ENCODE measurements around the gene PLB1.

Gene PLB1

DNA sequence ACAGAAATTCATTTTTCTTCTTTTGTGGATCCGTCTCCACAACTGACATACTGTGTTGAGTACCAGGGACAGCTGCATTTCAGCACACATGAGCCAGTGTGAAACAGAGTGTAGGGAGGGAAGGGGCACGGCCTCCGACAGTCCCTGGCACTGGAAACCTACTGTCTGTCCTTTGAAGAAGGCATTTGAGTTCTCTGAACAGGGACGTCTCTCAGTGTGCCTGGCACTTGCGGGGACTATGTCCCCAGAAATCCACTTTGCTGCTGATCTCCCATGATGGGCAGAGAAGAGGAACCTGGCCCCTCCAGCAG is 48.1 kb downstream of the PLB1 start:
- TF ChIP-seq, protein P1, sequence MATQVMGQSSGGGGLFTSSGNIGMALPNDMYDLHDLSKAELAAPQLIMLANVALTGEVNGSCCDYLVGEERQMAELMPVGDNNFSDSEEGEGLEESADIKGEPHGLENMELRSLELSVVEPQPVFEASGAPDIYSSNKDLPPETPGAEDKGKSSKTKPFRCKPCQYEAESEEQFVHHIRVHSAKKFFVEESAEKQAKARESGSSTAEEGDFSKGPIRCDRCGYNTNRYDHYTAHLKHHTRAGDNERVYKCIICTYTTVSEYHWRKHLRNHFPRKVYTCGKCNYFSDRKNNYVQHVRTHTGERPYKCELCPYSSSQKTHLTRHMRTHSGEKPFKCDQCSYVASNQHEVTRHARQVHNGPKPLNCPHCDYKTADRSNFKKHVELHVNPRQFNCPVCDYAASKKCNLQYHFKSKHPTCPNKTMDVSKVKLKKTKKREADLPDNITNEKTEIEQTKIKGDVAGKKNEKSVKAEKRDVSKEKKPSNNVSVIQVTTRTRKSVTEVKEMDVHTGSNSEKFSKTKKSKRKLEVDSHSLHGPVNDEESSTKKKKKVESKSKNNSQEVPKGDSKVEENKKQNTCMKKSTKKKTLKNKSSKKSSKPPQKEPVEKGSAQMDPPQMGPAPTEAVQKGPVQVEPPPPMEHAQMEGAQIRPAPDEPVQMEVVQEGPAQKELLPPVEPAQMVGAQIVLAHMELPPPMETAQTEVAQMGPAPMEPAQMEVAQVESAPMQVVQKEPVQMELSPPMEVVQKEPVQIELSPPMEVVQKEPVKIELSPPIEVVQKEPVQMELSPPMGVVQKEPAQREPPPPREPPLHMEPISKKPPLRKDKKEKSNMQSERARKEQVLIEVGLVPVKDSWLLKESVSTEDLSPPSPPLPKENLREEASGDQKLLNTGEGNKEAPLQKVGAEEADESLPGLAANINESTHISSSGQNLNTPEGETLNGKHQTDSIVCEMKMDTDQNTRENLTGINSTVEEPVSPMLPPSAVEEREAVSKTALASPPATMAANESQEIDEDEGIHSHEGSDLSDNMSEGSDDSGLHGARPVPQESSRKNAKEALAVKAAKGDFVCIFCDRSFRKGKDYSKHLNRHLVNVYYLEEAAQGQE (IDR thresholded peaks at IDR 0.05; ENCODE audit: low read depth): peak; percentile 49; the same call in 1 of the 2 replicates
- TF ChIP-seq EGR1 (IDR thresholded peaks at IDR 0.05): no peak

DNA sequence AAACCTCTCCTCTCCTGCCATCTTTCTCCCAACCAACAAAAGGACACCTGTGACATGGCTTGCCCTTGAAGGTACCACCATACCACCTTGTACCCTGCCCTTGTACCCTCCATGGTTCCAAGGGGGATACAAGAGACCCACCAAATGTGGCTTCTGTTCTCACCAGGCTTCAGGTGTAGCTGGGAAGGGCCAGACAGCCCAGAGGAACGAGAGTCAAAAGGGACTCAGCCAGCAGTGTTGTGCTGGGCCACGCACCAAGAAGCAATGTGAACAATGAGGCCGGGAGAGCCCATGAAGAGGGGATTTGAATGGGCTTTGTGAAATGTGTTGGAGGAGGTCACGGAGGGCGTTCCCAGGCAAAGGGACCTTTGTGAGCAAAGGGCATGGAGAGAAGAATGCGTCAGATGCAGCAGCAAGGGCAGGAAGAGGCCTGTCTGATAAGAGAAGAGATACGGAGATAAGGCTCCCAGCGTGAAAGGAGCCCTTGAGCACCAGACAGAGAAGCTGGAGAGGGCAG is 48.6 kb downstream of the PLB1 start:
- TF ChIP-seq NFIC (IDR thresholded peaks at IDR 0.05) (no peak), FOXM1 (IDR thresholded peaks at IDR 0.05; ENCODE audit: borderline replicate concordance, low read depth) (no peak), YY1 (IDR thresholded peaks at IDR 0.05; ENCODE audit: low read depth) (no peak), EP300 (IDR thresholded peaks at IDR 0.05; ENCODE audit: borderline replicate concordance) (no peak), ZBTB7A (IDR thresholded peaks at IDR 0.05; ENCODE audit: low read depth) (no peak), EGR1 (IDR thresholded peaks at IDR 0.05) (no peak), TCF12 (IDR thresholded peaks at IDR 0.05; ENCODE audit: low read depth) (no peak), CEBPB (IDR thresholded peaks at IDR 0.05) (no peak), TEAD4 (IDR thresholded peaks at IDR 0.05) (no peak), CREB1 (IDR thresholded peaks at IDR 0.05; ENCODE audit: low read depth) (no peak), RAD21 (IDR thresholded peaks at IDR 0.05; ENCODE audit: low read depth) (no peak), TAF1 (IDR thresholded peaks at IDR 0.05; ENCODE audit: low read depth) (no peak), MAX (IDR thresholded peaks at IDR 0.05) (no peak)
- TF ChIP-seq, protein P2, sequence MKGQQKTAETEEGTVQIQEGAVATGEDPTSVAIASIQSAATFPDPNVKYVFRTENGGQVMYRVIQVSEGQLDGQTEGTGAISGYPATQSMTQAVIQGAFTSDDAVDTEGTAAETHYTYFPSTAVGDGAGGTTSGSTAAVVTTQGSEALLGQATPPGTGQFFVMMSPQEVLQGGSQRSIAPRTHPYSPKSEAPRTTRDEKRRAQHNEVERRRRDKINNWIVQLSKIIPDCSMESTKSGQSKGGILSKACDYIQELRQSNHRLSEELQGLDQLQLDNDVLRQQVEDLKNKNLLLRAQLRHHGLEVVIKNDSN (IDR thresholded peaks at IDR 0.05): no peak
- TF ChIP-seq, protein P1 (IDR thresholded peaks at IDR 0.05; ENCODE audit: low read depth): no peak

DNA sequence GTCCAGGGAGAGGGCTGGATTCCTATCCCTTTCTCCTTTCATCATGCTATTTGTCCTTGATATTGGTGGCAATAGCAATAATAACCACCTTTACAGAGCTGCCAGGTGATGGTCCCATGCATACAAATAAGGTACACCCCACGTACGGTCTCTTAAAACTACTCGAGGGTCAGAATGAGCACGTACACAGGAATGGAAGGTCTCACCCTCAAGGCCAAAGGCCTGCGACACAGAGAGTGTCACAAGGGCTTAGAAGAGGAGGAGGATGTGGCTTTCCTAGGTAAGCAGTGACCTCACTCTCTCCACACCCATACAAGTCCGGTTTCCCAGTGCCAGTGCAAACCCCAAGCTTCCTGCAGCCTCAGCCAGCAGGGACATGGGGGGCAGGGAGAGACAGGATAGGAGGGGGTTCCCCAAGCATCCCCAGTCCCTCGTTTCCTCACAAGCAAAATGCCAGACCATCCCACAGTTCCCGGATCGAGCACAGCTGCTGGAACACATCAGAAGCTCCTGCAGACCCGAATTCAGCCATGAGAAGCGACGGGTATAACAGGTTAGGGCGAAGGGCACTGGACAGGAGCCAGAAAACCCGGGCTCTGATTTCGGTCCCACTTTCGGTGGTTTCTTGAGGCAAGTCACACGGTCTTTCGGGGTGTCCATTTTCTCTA is 49.2 kb downstream of the PLB1 start:
- TF ChIP-seq EGR1 (IDR thresholded peaks at IDR 0.05) (no peak), EP300 (IDR thresholded peaks at IDR 0.05; ENCODE audit: borderline replicate concordance) (no peak), CEBPB (IDR thresholded peaks at IDR 0.05) (no peak), ZBTB7A (IDR thresholded peaks at IDR 0.05; ENCODE audit: low read depth) (no peak), NFIC (IDR thresholded peaks at IDR 0.05) (no peak), TCF12 (IDR thresholded peaks at IDR 0.05; ENCODE audit: low read depth) (no peak)
- TF ChIP-seq, protein P2 (IDR thresholded peaks at IDR 0.05): no peak

- TF ChIP-seq TAF1 (IDR thresholded peaks at IDR 0.05; ENCODE audit: low read depth) (no peak), TCF12 (IDR thresholded peaks at IDR 0.05; ENCODE audit: low read depth) (no peak), EP300 (IDR thresholded peaks at IDR 0.05; ENCODE audit: borderline replicate concordance) (no peak), CREB1 (IDR thresholded peaks at IDR 0.05; ENCODE audit: low read depth) (no peak), NFIC (IDR thresholded peaks at IDR 0.05) (no peak), CEBPB (IDR thresholded peaks at IDR 0.05) (no peak), ZBTB7A (IDR thresholded peaks at IDR 0.05; ENCODE audit: low read depth) (no peak), RAD21 (IDR thresholded peaks at IDR 0.05; ENCODE audit: low read depth) (no peak), TEAD4 (IDR thresholded peaks at IDR 0.05) (no peak), YY1 (IDR thresholded peaks at IDR 0.05; ENCODE audit: low read depth) (no peak), FOXM1 (IDR thresholded peaks at IDR 0.05; ENCODE audit: borderline replicate concordance, low read depth) (no peak), EGR1 (IDR thresholded peaks at IDR 0.05) (no peak)
- TF ChIP-seq, protein P1 (IDR thresholded peaks at IDR 0.05; ENCODE audit: low read depth): no peak
- TF ChIP-seq, protein P2 (IDR thresholded peaks at IDR 0.05): no peak
Measured at GRCh38 chr2:28545590-28546200, 49.8 kb downstream of the PLB1 start.
